HEK293T (cell line): ENCODE data around the gene SLC66A2.

Source experiments
- ARNT ChIP-seq: fragments of 450-650 bp; IDR thresholded peaks from 2 replicates; pipeline ENCODE4 v1.6.1; 2017; ENCODE audit warnings: mild to moderate bottlenecking
- BHLHE40 ChIP-seq: fragments of 450-650 bp; IDR thresholded peaks from 2 replicates; pipeline ENCODE4 v1.6.1; 2016; ENCODE audit warnings: mild to moderate bottlenecking, moderate library complexity, borderline replicate concordance
- FOXA1 ChIP-seq: fragments of 450-650 bp; IDR thresholded peaks from 2 replicates; pipeline ENCODE4 v1.6.1; 2016; ENCODE audit warnings: mild to moderate bottlenecking
- FOXM1 ChIP-seq: fragments of 450-650 bp; IDR thresholded peaks from 2 replicates; pipeline ENCODE4 v1.6.1; 2017; ENCODE audit warnings: mild to moderate bottlenecking, borderline replicate concordance
- NFRKB ChIP-seq: fragments of 450-650 bp; IDR thresholded peaks from 2 replicates; pipeline ENCODE4 v1.6.1; 2016; ENCODE audit warnings: mild to moderate bottlenecking, moderate library complexity
- SP1 ChIP-seq: fragments of 450-650 bp; IDR thresholded peaks from 2 replicates; pipeline ENCODE4 v1.6.1; 2017
- SUZ12 ChIP-seq: fragments of 450-650 bp; IDR thresholded peaks from 2 replicates; pipeline ENCODE4 v1.6.1; 2016; ENCODE audit warnings: mild to moderate bottlenecking
- TARDBP ChIP-seq: fragments of 450-650 bp; IDR thresholded peaks from 2 replicates; pipeline ENCODE4 v1.6.1; 2016
- TF ChIP-seq, protein P1 (sequence below): fragments of 450-650 bp; IDR thresholded peaks from 2 replicates; pipeline ENCODE4 v1.6.1; 2016

DNA sequence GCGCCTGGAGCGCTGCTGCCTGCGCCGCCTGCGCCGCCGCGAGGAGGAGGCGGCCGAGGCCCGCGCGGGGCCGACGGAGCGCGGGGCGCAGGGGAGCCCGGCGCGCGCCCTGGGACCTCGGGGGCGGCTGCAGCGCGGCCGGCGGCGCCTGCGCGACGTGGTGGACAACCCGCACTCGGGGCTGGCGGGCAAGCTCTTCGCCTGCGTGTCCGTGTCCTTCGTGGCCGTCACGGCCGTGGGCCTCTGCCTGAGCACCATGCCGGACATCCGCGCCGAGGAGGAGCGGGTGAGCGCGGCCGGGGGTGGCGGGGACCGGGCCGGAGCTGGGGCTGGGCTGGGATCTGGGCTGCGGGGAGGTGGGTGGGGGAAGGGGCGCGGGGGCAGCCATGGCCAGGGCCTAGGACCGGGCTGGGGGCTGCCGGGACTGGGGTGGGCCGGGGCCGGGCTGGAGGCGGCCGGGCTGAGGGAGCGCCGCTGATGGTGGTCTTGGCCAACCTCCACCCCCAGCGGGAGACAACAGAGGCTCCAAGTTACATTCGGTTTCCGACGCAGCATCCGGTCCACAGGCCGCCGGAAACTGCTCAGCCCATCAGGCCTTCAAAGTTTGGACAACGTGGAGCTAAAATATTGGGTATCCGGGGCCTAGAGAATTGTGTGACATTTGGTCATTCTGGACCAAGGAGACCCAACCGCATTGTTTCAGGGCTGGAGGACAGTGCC, 87.3 kb downstream of the SLC66A2 start:
- TF ChIP-seq SUZ12 (no peak), BHLHE40 (no peak), NFRKB (no peak), SP1 (no peak), FOXM1 (no peak), ARNT (no peak), TARDBP (no peak), FOXA1 (no peak)
- TF ChIP-seq, protein P1, sequence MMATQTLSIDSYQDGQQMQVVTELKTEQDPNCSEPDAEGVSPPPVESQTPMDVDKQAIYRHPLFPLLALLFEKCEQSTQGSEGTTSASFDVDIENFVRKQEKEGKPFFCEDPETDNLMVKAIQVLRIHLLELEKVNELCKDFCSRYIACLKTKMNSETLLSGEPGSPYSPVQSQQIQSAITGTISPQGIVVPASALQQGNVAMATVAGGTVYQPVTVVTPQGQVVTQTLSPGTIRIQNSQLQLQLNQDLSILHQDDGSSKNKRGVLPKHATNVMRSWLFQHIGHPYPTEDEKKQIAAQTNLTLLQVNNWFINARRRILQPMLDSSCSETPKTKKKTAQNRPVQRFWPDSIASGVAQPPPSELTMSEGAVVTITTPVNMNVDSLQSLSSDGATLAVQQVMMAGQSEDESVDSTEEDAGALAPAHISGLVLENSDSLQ: no peak
